OCI-LY7 (cell line): ENCODE results near the gene CLINT1. TPM values are rescaled to one million over a fixed set of nuclear protein-coding genes. Genes with fewer than 3 reads are reported as not detected.

ENCODE experiments used
- BruUV-seq: library from RNA; stranded (reverse); fragments of 400-500 nt; replicated peaks from 2 replicates; lab custom pipeline; 2021; lab: Mats Ljungman, UMichigan
- CTCF ChIA-PET: fragments of 300-600 bp; sonication (Branson Sonifier 250); formaldehyde crosslinking; loops from one replicate; lab custom pipeline; 2022; ENCODE audit warnings: antibody characterized with exemption; ENCODE audit not compliant: unreplicated experiment; lab: Charles Lee
- POLR2A ChIA-PET: fragments of 300-600 bp; sonication (Branson Sonifier 250); formaldehyde crosslinking; loops from one replicate; lab custom pipeline; 2022; ENCODE audit warnings: antibody characterized with exemption; lab: Charles Lee
- DNase-seq: peaks from one replicate; pipeline ENCODE4 v3.0.0-alpha.2; 2015; ENCODE audit warnings: low spot score
- H2AFZ ChIP-seq: fragments of 200-600 bp; sonication (generic), shearing (Covaris generic); 2 replicates; pipeline ENCODE4 v1.6.1; 2014; ENCODE audit warnings: mild to moderate bottlenecking, antibody characterized with exemption, low read length, moderate library complexity
- H3K27ac ChIP-seq: fragments of 200-600 bp; sonication (generic); 2 replicates; pipeline ENCODE4 v1.5.1; 2014; ENCODE audit warnings: mixed run types, low read depth, mild to moderate bottlenecking, moderate library complexity, low read length, inconsistent platforms; ENCODE audit not compliant: poor library complexity, severe bottlenecking
- H3K36me3 ChIP-seq: fragments of 200-600 bp; sonication (generic); 2 replicates; pipeline ENCODE4 v1.6.1; 2014; ENCODE audit warnings: mild to moderate bottlenecking, antibody characterized with exemption, low read length, moderate library complexity, mixed read lengths; ENCODE audit not compliant: insufficient read depth
- H3K4me1 ChIP-seq: fragments of 200-600 bp; sonication (generic); 2 replicates; pipeline ENCODE4 v1.5.1; 2014; ENCODE audit warnings: mild to moderate bottlenecking, low read length; ENCODE audit not compliant: insufficient read depth, poor library complexity, severe bottlenecking
- H3K4me2 ChIP-seq: fragments of 200-600 bp; sonication (generic); 2 replicates; pipeline ENCODE4 v1.6.1; 2014; ENCODE audit warnings: mild to moderate bottlenecking, low read length
- H3K4me3 ChIP-seq: fragments of 200-600 bp; sonication (generic); 2 replicates; pipeline ENCODE4 v1.5.1; 2014; ENCODE audit warnings: mild to moderate bottlenecking, low read depth, low read length; ENCODE audit not compliant: poor library complexity, severe bottlenecking
- H3K79me2 ChIP-seq: fragments of 200-600 bp; sonication (generic); 2 replicates; pipeline ENCODE4 v1.6.1; 2016; ENCODE audit warnings: low read depth, mild to moderate bottlenecking, low read length, moderate library complexity, mixed read lengths; ENCODE audit not compliant: insufficient read depth
- H3K9me2 ChIP-seq: fragments of 200-600 bp; sonication (generic); 2 replicates; pipeline ENCODE4 v1.6.1; 2016; ENCODE audit warnings: mild to moderate bottlenecking, low read length, mixed read lengths; ENCODE audit not compliant: insufficient read depth
- H3K9me3 ChIP-seq: fragments of 200-600 bp; sonication (generic); 2 replicates; pipeline ENCODE4 v1.6.1; 2014; ENCODE audit warnings: mild to moderate bottlenecking, mixed run types, low read length, mixed read lengths
- H4K20me1 ChIP-seq: fragments of 200-600 bp; sonication (generic); 2 replicates; pipeline ENCODE4 v1.6.1; 2014; ENCODE audit warnings: mild to moderate bottlenecking, antibody characterized with exemption, low read length, moderate library complexity, mixed read lengths; ENCODE audit not compliant: insufficient read depth
- EZH2phosphoT487 ChIP-seq: fragments of 200-600 bp; sonication (generic); IDR thresholded peaks from 2 replicates; pipeline ENCODE4 v1.6.1; 2018; ENCODE audit warnings: low read depth, borderline replicate concordance, mild to moderate bottlenecking, mixed run types, antibody characterized with exemption, low read length, moderate library complexity, mixed read lengths
- intact Hi-C: fragments of 100-400 bp; cut with micrococcal nuclease; formaldehyde crosslinking; loops from one replicate; pipeline ENCODE4 v1.10.0; 2022; ENCODE audit not compliant: unreplicated experiment
- total RNA-seq, 2 experiments: library from RNA; depleted of rRNA in 1 of 2; stranded (reverse); fragments of >200 nt in 1 of 2; shearing (Covaris generic) in 1 of 2; gene quantifications; 2 replicates each; pipeline ENCODE4 v1.2.3, GENCODE V29; 2014 to 2022
- TF ChIP-seq, protein P1 (sequence below): fragments of 200-600 bp; sonication (generic); conservative IDR thresholded peaks from 2 replicates; pipeline ENCODE4 v1.5.1; 2014; ENCODE audit warnings: mild to moderate bottlenecking, antibody characterized with exemption, low read length, moderate library complexity, mixed read lengths

CLINT1 gene
- total RNA-seq, 2 experiments from 2014 or later = 107 to 135 TPM

DNA sequence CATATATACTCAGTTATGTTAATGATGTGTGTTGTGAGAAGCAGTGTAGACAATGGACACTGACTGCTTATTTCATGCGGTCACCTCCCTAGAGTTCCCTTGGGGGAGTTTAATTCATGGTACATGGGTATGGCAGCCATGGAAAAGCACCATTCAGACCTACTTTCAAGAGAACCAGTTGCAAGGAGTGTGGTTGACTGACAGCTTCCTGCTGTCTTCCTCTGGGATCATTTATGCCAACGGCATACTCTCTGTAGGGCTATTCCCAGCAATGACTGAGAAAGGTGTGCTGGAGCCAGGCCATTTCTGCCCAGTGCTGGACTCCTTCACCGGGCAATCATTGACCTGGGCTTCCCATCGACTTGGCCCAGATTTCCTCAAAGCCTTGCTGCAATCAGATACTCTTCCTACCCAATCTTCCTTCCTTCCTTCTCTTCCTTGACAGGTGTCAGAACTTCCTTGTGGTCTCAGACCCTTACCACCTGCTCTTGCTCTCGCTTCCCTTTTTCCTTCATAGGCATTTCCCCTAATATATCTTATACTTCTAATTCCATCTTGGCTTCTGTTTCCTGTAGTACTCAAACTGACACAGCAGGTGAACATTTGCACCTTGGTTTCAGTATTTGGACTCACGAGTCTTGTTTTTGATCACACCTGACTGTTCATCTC, 3.4 kb upstream of the CLINT1 start:
- ChIA-PET POLR2A (interaction anchor here (1.2 to 4.9 kb wide), 5 partner anchors 11 to 58 kb away, joined by 4 to 34 read pairs (median 14); no protein-coding TSS in a partner anchor), CTCF (no interaction called here)
- TF ChIP-seq, protein P1, sequence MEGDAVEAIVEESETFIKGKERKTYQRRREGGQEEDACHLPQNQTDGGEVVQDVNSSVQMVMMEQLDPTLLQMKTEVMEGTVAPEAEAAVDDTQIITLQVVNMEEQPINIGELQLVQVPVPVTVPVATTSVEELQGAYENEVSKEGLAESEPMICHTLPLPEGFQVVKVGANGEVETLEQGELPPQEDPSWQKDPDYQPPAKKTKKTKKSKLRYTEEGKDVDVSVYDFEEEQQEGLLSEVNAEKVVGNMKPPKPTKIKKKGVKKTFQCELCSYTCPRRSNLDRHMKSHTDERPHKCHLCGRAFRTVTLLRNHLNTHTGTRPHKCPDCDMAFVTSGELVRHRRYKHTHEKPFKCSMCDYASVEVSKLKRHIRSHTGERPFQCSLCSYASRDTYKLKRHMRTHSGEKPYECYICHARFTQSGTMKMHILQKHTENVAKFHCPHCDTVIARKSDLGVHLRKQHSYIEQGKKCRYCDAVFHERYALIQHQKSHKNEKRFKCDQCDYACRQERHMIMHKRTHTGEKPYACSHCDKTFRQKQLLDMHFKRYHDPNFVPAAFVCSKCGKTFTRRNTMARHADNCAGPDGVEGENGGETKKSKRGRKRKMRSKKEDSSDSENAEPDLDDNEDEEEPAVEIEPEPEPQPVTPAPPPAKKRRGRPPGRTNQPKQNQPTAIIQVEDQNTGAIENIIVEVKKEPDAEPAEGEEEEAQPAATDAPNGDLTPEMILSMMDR = no peak
- TF ChIP-seq EZH2phosphoT487 = no peak
- H4K20me1 ChIP-seq = peaks cover 11% of the 10 kb centered on the region; the same call in 1 of the 2 replicates
- no peaks in the 10 kb centered on the region for H3K9me3 ChIP-seq
- BruUV-seq = no TSS peak
- peak overlapping the region; percentile 49 for H3K4me2 ChIP-seq
- peaks cover 63% of the 10 kb centered on the region for H3K4me1 ChIP-seq
- H3K27ac ChIP-seq = peak overlapping the region; percentile 97
- peaks cover 8% of the 10 kb centered on the region; the same call in 1 of the 2 replicates for H3K36me3 ChIP-seq
- H3K9me2 ChIP-seq = no peaks in the 10 kb centered on the region
- H3K79me2 ChIP-seq = peaks cover 16% of the 10 kb centered on the region
- intact Hi-C loops = no loop called here
- peak overlapping the region; percentile 6 for H3K4me3 ChIP-seq
- peak; percentile 82 for DNase-seq
- H2AFZ ChIP-seq = no peak overlapping the region

DNA sequence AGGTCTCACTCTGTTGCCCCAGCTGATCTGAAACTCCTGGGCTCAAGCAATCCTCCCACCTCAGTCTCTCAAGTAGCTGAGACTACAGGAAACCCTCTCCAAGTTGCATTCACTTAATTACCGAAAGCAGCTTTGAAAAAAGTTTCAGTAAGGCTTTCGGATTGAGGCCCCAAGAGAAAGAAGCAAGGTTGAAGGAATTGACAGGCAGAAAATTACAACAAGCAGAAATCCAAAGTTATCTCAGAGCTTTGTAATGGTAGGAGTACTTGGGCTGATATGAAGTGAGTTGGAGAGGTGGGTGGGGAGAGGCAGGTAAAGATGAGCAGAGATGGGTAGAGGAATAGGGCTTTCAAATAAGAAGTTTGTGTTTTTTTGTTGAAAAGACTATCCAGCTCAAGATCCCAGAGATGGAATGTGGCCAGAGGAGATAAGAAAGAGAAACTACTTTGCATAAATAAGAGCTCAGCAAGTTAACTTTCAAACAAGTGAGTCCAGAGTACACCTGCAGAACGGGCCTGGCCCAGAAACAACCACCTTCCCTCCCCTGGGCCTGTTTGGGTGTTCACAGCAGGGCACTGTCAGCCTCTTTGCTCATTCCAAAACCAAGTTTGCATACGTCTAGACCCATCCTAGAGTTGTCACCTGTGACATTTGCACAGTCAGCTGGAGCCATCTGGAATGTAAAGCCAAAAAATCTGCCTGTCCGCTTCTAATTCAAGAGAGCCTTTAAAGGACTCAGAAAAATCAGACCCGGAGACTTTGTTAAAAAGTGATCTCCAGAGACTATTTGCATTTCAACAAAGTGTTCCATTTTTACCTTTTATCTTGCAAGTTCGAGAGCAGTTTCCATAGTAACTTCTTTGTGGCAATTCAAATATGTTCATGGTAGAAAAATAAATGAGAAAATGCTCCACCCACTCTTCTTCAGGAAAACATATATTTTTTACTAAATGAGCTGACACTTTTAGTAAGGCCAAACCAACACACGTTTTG, 2.2 kb upstream of the CLINT1 start:
- peaks cover 18% of the 10 kb centered on the region for H3K36me3 ChIP-seq
- peaks cover 22% of the 10 kb centered on the region; the same call in 1 of the 2 replicates for H4K20me1 ChIP-seq
- ChIA-PET POLR2A (interaction anchor here (0.5 to 4.9 kb wide), 23 partner anchors 10 to 106 kb away, joined by 3 to 34 read pairs (median 4); no protein-coding TSS in a partner anchor), CTCF (interaction anchor here (0.6 to 1.1 kb wide), 2 partner anchors 35 to 51 kb away, joined by 3 to 4 read pairs; no protein-coding TSS in a partner anchor)
- no peak for TF ChIP-seq EZH2phosphoT487
- TF ChIP-seq, protein P1 = no peak
- H3K27ac ChIP-seq = peak overlapping the region; percentile 97
- no TSS peak for BruUV-seq
- intact Hi-C loops = loop anchor here (1.0 to 2.0 kb wide), 6 partner anchors 31 to 87 kb away; no protein-coding TSS in a partner anchor
- H3K4me1 ChIP-seq = peaks cover 72% of the 10 kb centered on the region
- H3K9me3 ChIP-seq = no peaks in the 10 kb centered on the region
- DNase-seq = peak; percentile 85
- peaks cover 27% of the 10 kb centered on the region for H3K79me2 ChIP-seq
- peak overlapping the region; percentile 41 for H3K4me3 ChIP-seq
- H2AFZ ChIP-seq = peak overlapping the region; percentile 1; the same call in 1 of the 2 replicates
- no peaks in the 10 kb centered on the region for H3K9me2 ChIP-seq
- H3K4me2 ChIP-seq = peak overlapping the region; percentile 72
